Liver (tissue), 9 donors: Measurements from ENCODE around the gene LINGO3. TPM values are rescaled to one million over a fixed set of nuclear protein-coding genes. Genes with fewer than 3 reads are reported as not detected.

ENCODE experiments used
- DNase-seq: peaks from one replicate; pipeline ENCODE4 v3.0.0-alpha.2; 2017; ENCODE audit warnings: low spot score
- H3K27ac ChIP-seq, 2 donors: one replicate each; pipeline ENCODE4 v1.7.0; 2013; ENCODE audit warnings: inconsistent platforms in 2 of 2, low read length in 2 of 2, control low read depth in 1 of 2, low read depth in 1 of 2, mild to moderate bottlenecking in 1 of 2
- H3K27me3 ChIP-seq, 4 donors: one replicate each; pipeline versions ENCODE4 v1.6.1 to v1.7.0; 2013; ENCODE audit warnings: low read length in 3 of 4, inconsistent platforms in 1 of 4, mild to moderate bottlenecking in 1 of 4, moderate library complexity in 1 of 4; ENCODE audit not compliant: control insufficient read depth in 4 of 4, insufficient read depth in 4 of 4
- H3K36me3 ChIP-seq, 4 donors: one replicate each; pipeline versions ENCODE4 v1.6.1 to v1.7.0; 2013; ENCODE audit warnings: low read length in 3 of 4, mild to moderate bottlenecking in 3 of 4, low read depth in 1 of 4, moderate library complexity in 1 of 4; ENCODE audit not compliant: control insufficient read depth in 4 of 4, insufficient read depth in 3 of 4
- H3K4me1 ChIP-seq, 4 donors: one replicate each; pipeline versions ENCODE4 v1.6.1 to v1.7.0; 2013; ENCODE audit warnings: low read length in 3 of 4, mild to moderate bottlenecking in 3 of 4, moderate library complexity in 1 of 4; ENCODE audit not compliant: control insufficient read depth in 4 of 4, insufficient read depth in 4 of 4
- H3K4me3 ChIP-seq, 3 donors: one replicate each; pipeline versions ENCODE4 v1.6.1 to v1.7.0; 2013; ENCODE audit warnings: low read length in 3 of 3, control low read depth in 1 of 3, low read depth in 1 of 3, mild to moderate bottlenecking in 1 of 3
- H3K9ac ChIP-seq, 2 donors: one replicate each; pipeline ENCODE4 v1.7.0; 2013; ENCODE audit warnings: low read length in 2 of 2, mild to moderate bottlenecking in 2 of 2, moderate library complexity in 2 of 2, control low read depth in 1 of 2, low read depth in 1 of 2
- H3K9me3 ChIP-seq, 4 donors: one replicate each; pipeline versions ENCODE4 v1.6.1 to v1.7.0; 2013; ENCODE audit warnings: low read length in 3 of 4; ENCODE audit not compliant: control insufficient read depth in 4 of 4
- EGR1 ChIP-seq, 2 donors: IDR thresholded peaks; 2 replicates each; pipeline ENCODE4 v1.6.1; 2016 to 2018; ENCODE audit warnings: antibody characterized with exemption in 2 of 2, low read depth in 2 of 2
- FOXA2 ChIP-seq: IDR thresholded peaks from 2 replicates; pipeline ENCODE4 v1.6.1; 2016; ENCODE audit warnings: antibody characterized with exemption
- GABPA ChIP-seq, 2 donors: IDR thresholded peaks in 1 of 2; conservative IDR thresholded peaks in 1 of 2; 2 replicates each; pipeline ENCODE4 v1.6.1; 2016; ENCODE audit warnings: antibody characterized with exemption in 2 of 2, mild to moderate bottlenecking in 1 of 2, moderate library complexity in 1 of 2
- HNF4A ChIP-seq, 2 donors: conservative IDR thresholded peaks; 2 replicates each; pipeline ENCODE4 v1.6.1; 2016; ENCODE audit warnings: antibody characterized with exemption in 2 of 2, mild to moderate bottlenecking in 2 of 2
- HNF4G ChIP-seq: IDR thresholded peaks from 2 replicates; pipeline ENCODE4 v1.6.1; 2016; ENCODE audit warnings: antibody characterized with exemption
- JUND ChIP-seq, 2 donors: IDR thresholded peaks; 2 replicates each; pipeline ENCODE4 v1.6.1; 2016; ENCODE audit warnings: antibody characterized with exemption in 2 of 2
- RAD21 ChIP-seq, 2 donors: IDR thresholded peaks; 2 replicates each; pipeline ENCODE4 v1.6.1; 2016; ENCODE audit warnings: antibody characterized with exemption in 2 of 2, mild to moderate bottlenecking in 2 of 2
- RXRA ChIP-seq, 2 donors: IDR thresholded peaks; 2 replicates each; pipeline ENCODE4 v1.6.1; 2017 to 2018; ENCODE audit warnings: antibody characterized with exemption in 2 of 2, mild to moderate bottlenecking in 1 of 2
- YY1 ChIP-seq: IDR thresholded peaks from 2 replicates; pipeline ENCODE4 v1.6.1; 2016; ENCODE audit warnings: antibody characterized with exemption, mild to moderate bottlenecking
- WGBS: extraction: QIAGEN DNeasy Blood & Tissue Kit; methylation state at CpG from one replicate; pipeline ENCODE4 v1.1.7; 2013; 5-methylcytosine and 5-hydroxymethylcytosine counted together
- polyA plus RNA-seq, 2 donors: library from polyadenylated mRNA; stranded (reverse) in 1 of 2; unstranded in 1 of 2; fragments of 200-250 nt in 1 of 2; fragments of >200 nt in 1 of 2; fragmentation: Nextera tagmentation in 1 of 2; extraction: Ambion mirVana in 1 of 2; gene quantifications; one replicate each; pipeline versions ENCODE4 v1.2.1 to v1.2.3, GENCODE V29; 2013 to 2015
- total RNA-seq, 2 donors: library from RNA; depleted of rRNA; stranded (reverse); fragments of >200 nt; gene quantifications; one replicate each; pipeline ENCODE4 v1.2.3, GENCODE V29; 2014
- TF ChIP-seq, protein P1 (sequence below): IDR thresholded peaks from 2 replicates; pipeline ENCODE4 v1.6.1; 2016; ENCODE audit warnings: antibody characterized with exemption, mild to moderate bottlenecking
- donor health status: healthy.
- donor health status: healthy.
- donor health status: healthy.
- donor health status: healthy.
- donor health status: healthy.

The LINGO3 gene
- total and polyA plus RNA-seq, 4 donors: 0.02 to 0.08 (median 0.07) TPM

GRCh38 chr19:2329501-2329916 lies 21.6 kb upstream of the LINGO3 start:
- Histone ChIP-seq H3K27ac (no peak overlapping the region), H3K9me3 (no peaks in the 10 kb centered on the region), H3K36me3 (peaks cover 0 to under 1% (median 0%) of the 10 kb centered on the region in 4 donors), H3K4me1 (peaks cover 16 to 40% (median 33%) of the 10 kb centered on the region in 4 donors), H3K4me3 (peak overlapping the region in 2 of 3 donors; percentile 86 to 90), H3K27me3 (no peaks in the 10 kb centered on the region), H3K9ac (no peak overlapping the region)
- whole genome bisulfite sequencing: 72% methylated on average over 13 of the region's 13 CpGs
- no peak for DNase-seq
- TF ChIP-seq RXRA (IDR thresholded peaks at IDR 0.05) (no peak), EGR1 (IDR thresholded peaks at IDR 0.05; ENCODE audit: low read depth in 2 of 2) (no peak), FOXA2 (no peak), HNF4G (no peak)

GRCh38 chr19:2329149-2329478 lies 21.2 kb upstream of the LINGO3 start:
- Histone ChIP-seq H3K36me3 (peaks cover 0 to 4% (median 0%) of the 10 kb centered on the region in 4 donors), H3K9me3 (no peaks in the 10 kb centered on the region), H3K27ac (peak overlapping the region in 1 of 2 donors; percentile 62), H3K9ac (peak overlapping the region in 1 of 2 donors; percentile 84), H3K4me1 (peaks cover 16 to 40% (median 33%) of the 10 kb centered on the region in 4 donors), H3K4me3 (peak overlapping the region; percentile 86 to 96 (median 90)), H3K27me3 (no peaks in the 10 kb centered on the region)
- TF ChIP-seq JUND (IDR thresholded peaks at IDR 0.05) (no peak), HNF4A (conservative IDR thresholded peaks at IDR 0.05) (no peak), FOXA2 (no peak), GABPA (IDR thresholded peaks at IDR 0.05 in 1 of 2, conservative IDR thresholded peaks at IDR 0.05 in 1 of 2) (no peak)
- DNase-seq: no peak
- 6% methylated on average over 16 of the region's 16 CpGs for WGBS

GRCh38 chr19:2328401-2329148 lies 20.6 kb upstream of the LINGO3 start, which contains the start of the genes LSM7 and SPPL2B:
Gene LSM7 (minus strand): TSS chr19:2328586. CDS start chr19:2328566, 20 bp downstream.
Gene SPPL2B (plus strand): TSS chr19:2328684. CDS start chr19:2328710, 26 bp downstream.
- Histone ChIP-seq H3K27ac (peak within 1 kb of the TSS; percentile 11 to 62), H3K9ac (peak within 1 kb of the TSS; percentile 51 to 84), H3K9me3 (no peaks in the 10 kb centered on the region), H3K36me3 (peaks cover 0 to 6% (median 0%) of the 10 kb centered on the region in 4 donors), H3K4me3 (peak within 1 kb of the TSS; percentile 86 to 96 (median 90)), H3K4me1 (peaks cover 16 to 40% (median 33%) of the 10 kb centered on the region in 4 donors), H3K27me3 (no peaks in the 10 kb centered on the region)
- DNase-seq: peak; percentile 94
- TF ChIP-seq, protein P1, sequence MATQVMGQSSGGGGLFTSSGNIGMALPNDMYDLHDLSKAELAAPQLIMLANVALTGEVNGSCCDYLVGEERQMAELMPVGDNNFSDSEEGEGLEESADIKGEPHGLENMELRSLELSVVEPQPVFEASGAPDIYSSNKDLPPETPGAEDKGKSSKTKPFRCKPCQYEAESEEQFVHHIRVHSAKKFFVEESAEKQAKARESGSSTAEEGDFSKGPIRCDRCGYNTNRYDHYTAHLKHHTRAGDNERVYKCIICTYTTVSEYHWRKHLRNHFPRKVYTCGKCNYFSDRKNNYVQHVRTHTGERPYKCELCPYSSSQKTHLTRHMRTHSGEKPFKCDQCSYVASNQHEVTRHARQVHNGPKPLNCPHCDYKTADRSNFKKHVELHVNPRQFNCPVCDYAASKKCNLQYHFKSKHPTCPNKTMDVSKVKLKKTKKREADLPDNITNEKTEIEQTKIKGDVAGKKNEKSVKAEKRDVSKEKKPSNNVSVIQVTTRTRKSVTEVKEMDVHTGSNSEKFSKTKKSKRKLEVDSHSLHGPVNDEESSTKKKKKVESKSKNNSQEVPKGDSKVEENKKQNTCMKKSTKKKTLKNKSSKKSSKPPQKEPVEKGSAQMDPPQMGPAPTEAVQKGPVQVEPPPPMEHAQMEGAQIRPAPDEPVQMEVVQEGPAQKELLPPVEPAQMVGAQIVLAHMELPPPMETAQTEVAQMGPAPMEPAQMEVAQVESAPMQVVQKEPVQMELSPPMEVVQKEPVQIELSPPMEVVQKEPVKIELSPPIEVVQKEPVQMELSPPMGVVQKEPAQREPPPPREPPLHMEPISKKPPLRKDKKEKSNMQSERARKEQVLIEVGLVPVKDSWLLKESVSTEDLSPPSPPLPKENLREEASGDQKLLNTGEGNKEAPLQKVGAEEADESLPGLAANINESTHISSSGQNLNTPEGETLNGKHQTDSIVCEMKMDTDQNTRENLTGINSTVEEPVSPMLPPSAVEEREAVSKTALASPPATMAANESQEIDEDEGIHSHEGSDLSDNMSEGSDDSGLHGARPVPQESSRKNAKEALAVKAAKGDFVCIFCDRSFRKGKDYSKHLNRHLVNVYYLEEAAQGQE: no peak
- TF ChIP-seq GABPA (IDR thresholded peaks at IDR 0.05 in 1 of 2, conservative IDR thresholded peaks at IDR 0.05 in 1 of 2) (no peak), RAD21 (IDR thresholded peaks at IDR 0.05) (peak in 1 of 2 donors; percentile 23), YY1 (peak; percentile 98)
- WGBS: under 1% methylated on average over 89 of the region's 89 CpGs
